Nephron (organoid): Measurements from ENCODE around the gene PLBD1.

Experiments used
- H3K27ac Mint-ChIP-seq, 3 experiments: 2 replicates each; pipeline ENCODE4 v1.8.0; 2020; ENCODE audit warnings: mixed read lengths in 3 of 3, mild to moderate bottlenecking in 2 of 3, moderate library complexity in 1 of 3
- H3K27me3 Mint-ChIP-seq: 2 replicates; pipeline ENCODE4 v1.8.0; 2021; ENCODE audit warnings: low read depth, mild to moderate bottlenecking, moderate library complexity, mixed read lengths
- H3K36me3 Mint-ChIP-seq: 2 replicates; pipeline ENCODE4 v1.8.0; 2020; ENCODE audit warnings: low read depth, mixed read lengths
- H3K4me1 Mint-ChIP-seq: 2 replicates; pipeline ENCODE4 v1.8.0; 2020; ENCODE audit warnings: mixed read lengths
- H3K4me3 Mint-ChIP-seq, 3 experiments: 2 replicates each; pipeline ENCODE4 v1.8.0; 2020; ENCODE audit warnings: mild to moderate bottlenecking in 3 of 3, mixed read lengths in 3 of 3, moderate library complexity in 2 of 3
- H3K9me3 Mint-ChIP-seq: 2 replicates; pipeline ENCODE4 v1.8.0; 2020; ENCODE audit warnings: mixed read lengths
- TF ChIP-seq, protein P1 (sequence below), 3 experiments: fragments of 200-600 bp; sonication (generic); IDR thresholded peaks; one replicate each; pipeline ENCODE4 v1.5.0; 2021; ENCODE audit warnings: antibody characterized with exemption in 3 of 3; ENCODE audit not compliant: unreplicated experiment in 3 of 3

The PLBD1 gene

DNA sequence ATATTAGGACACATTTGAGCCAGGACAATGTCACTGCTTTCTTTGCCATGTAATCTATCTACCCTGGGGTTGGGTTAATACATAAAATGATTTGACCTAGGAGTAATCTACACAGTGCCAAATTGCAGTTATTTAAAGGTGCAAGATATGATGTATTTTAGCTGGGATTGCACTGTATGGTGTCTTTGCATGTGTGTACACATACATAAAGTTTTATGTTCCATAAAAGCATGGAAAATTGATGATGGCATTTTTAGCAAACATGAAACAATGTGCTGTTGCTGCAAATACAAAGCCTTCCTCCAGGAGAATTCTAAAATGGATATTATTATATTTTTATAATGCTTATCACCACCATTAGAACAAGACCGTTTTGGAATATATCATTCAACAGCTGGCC, 24.0 kb upstream of the PLBD1 start:
- peaks cover 13% of the 10 kb centered on the region for H3K9me3 Mint-ChIP-seq
- H3K4me3 Mint-ChIP-seq = no peak overlapping the region
- H3K27ac Mint-ChIP-seq = no peak overlapping the region
- no peaks in the 10 kb centered on the region for H3K36me3 Mint-ChIP-seq
- H3K4me1 Mint-ChIP-seq = no peaks in the 10 kb centered on the region
- TF ChIP-seq, protein P1, sequence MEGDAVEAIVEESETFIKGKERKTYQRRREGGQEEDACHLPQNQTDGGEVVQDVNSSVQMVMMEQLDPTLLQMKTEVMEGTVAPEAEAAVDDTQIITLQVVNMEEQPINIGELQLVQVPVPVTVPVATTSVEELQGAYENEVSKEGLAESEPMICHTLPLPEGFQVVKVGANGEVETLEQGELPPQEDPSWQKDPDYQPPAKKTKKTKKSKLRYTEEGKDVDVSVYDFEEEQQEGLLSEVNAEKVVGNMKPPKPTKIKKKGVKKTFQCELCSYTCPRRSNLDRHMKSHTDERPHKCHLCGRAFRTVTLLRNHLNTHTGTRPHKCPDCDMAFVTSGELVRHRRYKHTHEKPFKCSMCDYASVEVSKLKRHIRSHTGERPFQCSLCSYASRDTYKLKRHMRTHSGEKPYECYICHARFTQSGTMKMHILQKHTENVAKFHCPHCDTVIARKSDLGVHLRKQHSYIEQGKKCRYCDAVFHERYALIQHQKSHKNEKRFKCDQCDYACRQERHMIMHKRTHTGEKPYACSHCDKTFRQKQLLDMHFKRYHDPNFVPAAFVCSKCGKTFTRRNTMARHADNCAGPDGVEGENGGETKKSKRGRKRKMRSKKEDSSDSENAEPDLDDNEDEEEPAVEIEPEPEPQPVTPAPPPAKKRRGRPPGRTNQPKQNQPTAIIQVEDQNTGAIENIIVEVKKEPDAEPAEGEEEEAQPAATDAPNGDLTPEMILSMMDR (IDR thresholded peaks at IDR 0.05; ENCODE audit: unreplicated experiment in 3 of 3) = no peak
- H3K27me3 Mint-ChIP-seq = no peaks in the 10 kb centered on the region

DNA sequence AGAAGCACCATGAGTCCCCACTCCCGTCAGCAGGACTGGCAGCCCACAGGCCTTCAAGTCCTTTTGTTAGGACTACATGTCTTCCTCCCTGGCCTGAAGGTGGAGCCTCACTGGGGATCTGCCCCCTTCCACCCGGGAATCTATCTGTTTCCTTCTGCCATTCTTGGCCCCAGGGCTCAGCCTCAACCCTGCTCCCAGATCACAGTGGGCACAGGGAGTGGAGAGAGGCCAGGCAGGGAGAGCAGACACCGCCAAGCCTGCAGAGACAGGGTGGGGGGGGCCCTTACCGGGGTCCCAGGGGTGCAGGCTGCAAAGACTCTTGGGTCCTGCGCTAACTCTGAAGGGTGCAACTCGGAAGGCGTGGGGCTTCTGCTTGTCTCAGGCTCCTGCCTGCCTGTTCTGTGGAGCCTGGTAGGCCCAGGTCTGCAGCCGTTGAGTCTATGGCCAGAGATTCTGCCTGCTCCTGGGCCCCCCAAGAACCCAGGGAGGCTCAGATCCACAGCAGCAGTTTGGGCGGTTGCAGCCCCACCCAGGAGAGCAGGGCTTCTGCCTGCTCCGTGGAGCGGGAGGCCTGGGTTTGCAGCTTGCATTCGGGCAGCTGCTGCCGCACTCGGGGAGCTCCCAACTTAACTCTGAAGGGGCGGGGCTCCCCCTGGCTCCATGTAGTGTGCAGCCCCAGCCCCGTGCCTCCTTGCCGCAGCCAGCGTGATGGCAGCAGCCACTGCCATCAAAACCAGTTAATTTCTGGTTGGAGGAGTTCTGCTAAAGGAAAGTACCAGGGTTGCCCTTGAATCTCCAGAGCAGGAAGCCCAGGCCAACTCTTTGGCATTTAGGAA, 21.7 kb upstream of the PLBD1 start:
- H3K27ac Mint-ChIP-seq = no peak overlapping the region
- H3K4me3 Mint-ChIP-seq = no peak overlapping the region
- TF ChIP-seq, protein P1 (IDR thresholded peaks at IDR 0.05; ENCODE audit: unreplicated experiment in 3 of 3) = no peak
- H3K27me3 Mint-ChIP-seq = no peaks in the 10 kb centered on the region
- peaks cover 3% of the 10 kb centered on the region for H3K9me3 Mint-ChIP-seq
- H3K36me3 Mint-ChIP-seq = no peaks in the 10 kb centered on the region
- H3K4me1 Mint-ChIP-seq = no peaks in the 10 kb centered on the region

DNA sequence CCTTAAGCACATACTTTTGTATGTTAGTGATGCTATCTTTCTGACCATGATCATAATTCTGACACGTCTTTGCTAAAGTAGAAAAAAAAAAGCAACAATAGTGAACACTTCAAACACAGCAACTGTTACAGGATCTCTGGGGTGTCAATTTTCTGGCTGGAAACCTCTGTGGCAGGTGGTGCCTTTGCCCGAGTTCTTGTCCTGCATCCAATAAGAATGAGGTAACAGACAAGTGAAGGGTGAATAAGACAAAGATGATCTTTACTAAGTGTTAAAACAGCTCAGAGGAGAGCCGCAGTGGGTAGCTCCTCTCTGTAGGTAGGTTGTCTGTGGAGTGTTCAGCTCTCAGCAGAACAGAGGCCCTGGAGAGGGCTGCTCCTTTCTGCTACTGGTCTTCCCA, 20.9 kb upstream of the PLBD1 start:
- no peaks in the 10 kb centered on the region for H3K36me3 Mint-ChIP-seq
- H3K27ac Mint-ChIP-seq = no peak overlapping the region
- no peaks in the 10 kb centered on the region for H3K9me3 Mint-ChIP-seq

DNA sequence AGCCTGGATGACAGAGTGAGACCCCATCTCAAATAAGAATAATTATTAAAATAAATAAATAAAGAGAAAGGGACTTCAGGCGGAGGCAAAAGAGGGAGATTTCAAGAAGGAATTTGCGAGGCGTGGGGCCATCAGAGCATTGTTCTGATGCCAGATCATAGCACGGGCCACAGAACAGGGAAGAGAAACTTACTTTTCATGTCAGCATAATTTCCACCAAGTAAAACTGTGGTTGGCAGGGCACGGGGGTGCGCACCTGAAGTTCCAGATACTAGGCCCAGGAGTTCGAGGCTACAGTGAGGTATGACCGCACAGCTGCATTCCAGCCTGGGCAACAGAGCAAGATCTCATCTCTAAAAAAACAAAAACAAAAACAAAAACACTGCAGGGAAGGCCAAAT, 11.0 kb upstream of the PLBD1 start:
- Mint-ChIP-seq H3K9me3 (no peaks in the 10 kb centered on the region), H3K36me3 (no peaks in the 10 kb centered on the region), H3K27ac (no peak overlapping the region), H3K27me3 (no peaks in the 10 kb centered on the region), H3K4me3 (no peak overlapping the region), H3K4me1 (peaks cover 7% of the 10 kb centered on the region)
- TF ChIP-seq, protein P1 (IDR thresholded peaks at IDR 0.05; ENCODE audit: unreplicated experiment in 3 of 3) = no peak

More for the DNA sequence above, 20.9 kb upstream of the PLBD1 start:
- TF ChIP-seq, protein P1 (IDR thresholded peaks at IDR 0.05; ENCODE audit: unreplicated experiment in 3 of 3) = no peak
- H3K4me3 Mint-ChIP-seq = no peak overlapping the region
- no peaks in the 10 kb centered on the region for H3K4me1 Mint-ChIP-seq
- no peaks in the 10 kb centered on the region for H3K27me3 Mint-ChIP-seq

DNA sequence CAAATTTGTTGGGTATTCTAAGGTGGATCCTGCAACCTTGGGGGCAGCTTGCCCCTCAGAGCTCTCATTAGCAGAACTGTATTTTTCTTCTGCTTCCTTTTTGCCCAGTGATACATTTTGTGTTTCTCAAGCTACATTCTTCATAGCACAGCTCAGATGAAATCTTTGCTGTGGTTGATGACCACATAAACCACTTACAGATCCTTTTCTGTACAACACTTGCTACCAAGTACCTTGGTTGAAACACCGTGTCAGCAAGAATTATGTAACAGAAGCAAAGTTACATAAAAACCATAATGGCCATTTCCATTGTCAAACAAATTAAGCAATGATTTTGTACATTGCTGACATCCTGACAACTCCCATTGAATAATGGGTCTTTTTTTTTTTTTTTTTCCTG, 9.7 kb upstream of the PLBD1 start:
- H3K27me3 Mint-ChIP-seq = no peaks in the 10 kb centered on the region
- TF ChIP-seq, protein P1 (IDR thresholded peaks at IDR 0.05; ENCODE audit: unreplicated experiment in 3 of 3) = no peak
- no peak overlapping the region for H3K27ac Mint-ChIP-seq
- H3K4me3 Mint-ChIP-seq = no peak overlapping the region
- no peaks in the 10 kb centered on the region for H3K9me3 Mint-ChIP-seq
- H3K4me1 Mint-ChIP-seq = peaks cover 7% of the 10 kb centered on the region
- no peaks in the 10 kb centered on the region for H3K36me3 Mint-ChIP-seq

DNA sequence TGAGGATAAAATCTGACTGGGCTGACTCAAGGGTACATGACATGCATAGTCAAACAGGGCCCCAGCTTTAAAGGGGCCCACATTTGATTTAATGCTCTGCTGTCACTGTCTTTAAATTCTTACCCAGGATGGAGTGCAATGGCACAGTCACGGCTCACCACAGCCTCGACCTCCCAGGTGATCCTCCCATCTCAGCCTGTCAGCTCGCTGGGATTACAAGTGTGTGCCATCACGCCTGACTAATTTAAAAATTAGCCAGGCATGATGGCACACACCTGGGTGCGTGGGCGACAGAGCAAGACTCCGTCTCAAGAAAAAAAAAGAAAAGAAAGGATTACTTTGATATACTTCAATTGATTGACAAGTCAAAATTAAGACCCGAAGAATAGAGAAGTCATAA, 9.2 kb upstream of the PLBD1 start:
- Mint-ChIP-seq H3K27me3 (no peaks in the 10 kb centered on the region), H3K4me1 (peaks cover 7% of the 10 kb centered on the region), H3K27ac (no peak overlapping the region), H3K4me3 (no peak overlapping the region), H3K36me3 (no peaks in the 10 kb centered on the region), H3K9me3 (no peaks in the 10 kb centered on the region)
- TF ChIP-seq, protein P1 (IDR thresholded peaks at IDR 0.05; ENCODE audit: unreplicated experiment in 3 of 3) = no peak
